Skeletal muscle cell (primary cell): ENCODE measurements around the gene CBR1.
"Not testable (repeated sequence)": the region's sequence is repeated elsewhere in the genome, so short reads cannot be mapped to it uniquely, and the experiment has no call there.

Experiments used
- DNase-seq: peaks from one replicate; pipeline ENCODE4 v3.0.0-alpha.2; 2010; ENCODE audit warnings: low read depth
- H3K4me3 ChIP-seq: 2 replicates; pipeline ENCODE4 v1.5.1; 2011; ENCODE audit warnings: low read depth, mild to moderate bottlenecking, control low read depth, low read length, moderate library complexity

Gene CBR1

GRCh38 chr21:36045993-36046392 is 23.8 kb upstream of the CBR1 start:
- DNase-seq = no peak
- no peak overlapping the region for H3K4me3 ChIP-seq

DNA sequence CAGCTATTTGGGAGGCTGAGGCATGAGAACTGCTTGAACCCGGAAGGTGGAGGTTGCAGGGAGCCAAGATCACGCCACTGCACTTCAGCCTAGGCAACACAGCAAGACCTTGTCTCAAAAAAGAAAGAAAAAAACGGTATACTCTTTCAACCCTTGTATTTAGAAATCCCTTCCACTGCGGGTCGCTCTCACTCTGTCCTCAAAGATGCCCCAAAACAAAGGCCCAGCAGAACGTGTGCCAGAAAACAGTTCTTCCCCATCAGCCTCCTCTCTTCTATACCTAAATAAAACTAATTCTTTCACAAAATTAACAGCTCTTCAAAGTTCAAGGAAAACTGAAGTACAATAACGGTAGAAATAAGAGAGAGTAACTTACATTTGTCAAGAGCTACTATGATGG is 22.7 kb upstream of the CBR1 start:
- no peak overlapping the region for H3K4me3 ChIP-seq
- DNase-seq = no peak

GRCh38 chr21:36048357-36048756 is 21.5 kb upstream of the CBR1 start:
- H3K4me3 ChIP-seq = no peak overlapping the region
- no peak for DNase-seq

- DNase-seq = no peak
Measured at GRCh38 chr21:36052860-36053714, 16.7 kb upstream of the CBR1 start.

GRCh38 chr21:36053715-36054062 is 16.1 kb upstream of the CBR1 start:
- DNase-seq = no peak
- H3K4me3 ChIP-seq = no peak overlapping the region

More at GRCh38 chr21:36052860-36053714, 16.7 kb upstream of the CBR1 start:
- H3K4me3 ChIP-seq = no peak overlapping the region

DNA sequence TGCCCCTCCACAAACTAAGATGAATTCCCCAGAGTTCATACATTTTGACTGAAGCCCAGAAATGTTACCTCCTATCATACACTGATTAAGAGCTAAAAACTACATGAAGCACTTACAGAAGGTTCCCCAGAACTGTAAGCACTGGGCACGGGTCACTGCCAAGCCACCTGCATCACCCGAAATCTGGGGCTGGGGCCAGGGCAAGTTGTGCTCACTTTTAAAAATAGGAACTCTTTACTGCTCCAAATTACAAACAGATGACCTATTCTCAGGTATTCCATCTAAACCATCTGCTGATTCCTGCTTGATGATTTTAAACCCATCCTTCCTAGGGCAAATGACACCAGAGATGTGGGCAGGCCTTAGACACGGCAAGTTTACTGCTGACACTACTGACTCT is 14.3 kb upstream of the CBR1 start:
- DNase-seq = no peak
- H3K4me3 ChIP-seq = no peak overlapping the region

DNA sequence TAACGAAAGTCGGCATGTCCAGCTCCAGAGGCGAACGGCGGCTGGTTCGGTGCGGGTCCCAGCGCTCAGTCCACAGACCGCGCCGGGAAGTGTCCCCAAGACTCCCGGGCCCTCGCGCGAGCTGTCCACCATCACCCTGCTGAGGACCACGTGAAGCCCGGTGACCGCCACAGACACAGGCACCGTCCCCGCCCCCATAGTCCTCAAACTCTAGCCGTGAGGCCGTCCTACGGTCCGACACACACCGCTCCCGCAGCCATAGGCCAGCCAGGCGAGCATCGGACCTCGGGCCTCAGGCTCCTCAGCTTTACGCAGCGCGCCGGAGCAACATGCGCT is 10.0 kb upstream of the CBR1 start:
- no peak for DNase-seq
- peak overlapping the region; percentile 95 for H3K4me3 ChIP-seq

DNA sequence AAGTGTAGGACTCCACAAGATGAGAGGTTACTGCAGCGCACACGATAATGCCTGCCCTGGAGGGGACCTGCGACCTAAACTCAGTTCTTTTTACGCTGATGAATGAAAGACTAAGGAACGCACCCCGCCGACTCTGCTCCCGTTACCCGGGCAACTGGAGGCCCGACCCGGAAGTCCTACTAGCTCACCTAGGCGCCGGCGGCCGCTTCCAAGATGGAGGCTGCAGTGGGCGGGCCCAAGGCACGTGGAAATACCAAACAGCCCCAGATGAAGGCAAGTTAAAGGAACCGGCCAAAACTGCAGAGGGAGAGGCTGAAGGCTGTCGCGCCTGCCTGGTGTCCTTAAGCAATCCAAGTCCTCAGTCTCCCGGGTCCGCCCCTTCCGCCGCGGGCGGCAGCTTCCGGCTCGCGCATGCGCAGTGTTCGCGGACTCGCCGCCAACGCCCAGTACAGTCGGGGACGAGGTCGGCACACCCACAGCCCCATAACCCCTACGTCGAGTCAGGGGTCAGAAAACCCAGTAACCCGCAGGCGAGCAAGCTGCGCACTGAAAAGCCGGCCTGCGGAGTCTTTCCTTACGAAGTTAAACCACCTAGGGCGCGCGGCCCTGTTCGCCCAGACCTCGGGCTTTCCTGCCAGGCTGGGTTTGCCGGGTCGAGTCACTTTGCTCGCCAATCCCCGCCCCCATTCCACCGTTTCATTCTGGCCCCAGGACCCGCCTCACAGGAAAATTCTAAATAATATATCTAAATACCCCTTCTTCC is 9.5 kb upstream of the CBR1 start, which contains the start of gene SETD4:
TSS of gene SETD4 (minus strand) at position 368 of the 763 bp plus-strand sequence. CDS start 1,638 bp downstream, outside the sequence.
- H3K4me3 ChIP-seq = peak within 1 kb of the TSS; percentile 95

DNA sequence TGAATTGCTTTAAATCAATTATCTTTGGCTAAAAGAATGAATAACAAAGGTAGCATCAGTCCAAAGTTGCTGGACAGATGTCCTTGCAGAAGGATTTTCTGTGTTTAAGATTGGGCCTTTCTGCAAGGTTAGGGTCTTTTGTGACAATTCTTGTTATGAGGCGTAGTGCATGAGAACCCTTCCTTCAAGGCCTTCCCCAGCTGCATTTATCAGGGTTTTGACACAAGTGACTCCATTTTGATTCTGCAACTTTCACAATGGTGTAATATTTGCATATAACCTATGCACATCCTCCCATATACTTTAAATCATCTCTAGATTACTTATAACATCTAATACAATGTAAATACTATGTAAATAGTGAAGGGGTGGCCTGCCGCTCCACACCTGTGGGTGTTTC is 8.4 kb upstream of the CBR1 start:
- DNase-seq = no peak
- no peak overlapping the region for H3K4me3 ChIP-seq

More for the DNA sequence above, 9.5 kb upstream of the CBR1 start, which contains the start of gene SETD4:
- peak; percentile 75 for DNase-seq

DNA sequence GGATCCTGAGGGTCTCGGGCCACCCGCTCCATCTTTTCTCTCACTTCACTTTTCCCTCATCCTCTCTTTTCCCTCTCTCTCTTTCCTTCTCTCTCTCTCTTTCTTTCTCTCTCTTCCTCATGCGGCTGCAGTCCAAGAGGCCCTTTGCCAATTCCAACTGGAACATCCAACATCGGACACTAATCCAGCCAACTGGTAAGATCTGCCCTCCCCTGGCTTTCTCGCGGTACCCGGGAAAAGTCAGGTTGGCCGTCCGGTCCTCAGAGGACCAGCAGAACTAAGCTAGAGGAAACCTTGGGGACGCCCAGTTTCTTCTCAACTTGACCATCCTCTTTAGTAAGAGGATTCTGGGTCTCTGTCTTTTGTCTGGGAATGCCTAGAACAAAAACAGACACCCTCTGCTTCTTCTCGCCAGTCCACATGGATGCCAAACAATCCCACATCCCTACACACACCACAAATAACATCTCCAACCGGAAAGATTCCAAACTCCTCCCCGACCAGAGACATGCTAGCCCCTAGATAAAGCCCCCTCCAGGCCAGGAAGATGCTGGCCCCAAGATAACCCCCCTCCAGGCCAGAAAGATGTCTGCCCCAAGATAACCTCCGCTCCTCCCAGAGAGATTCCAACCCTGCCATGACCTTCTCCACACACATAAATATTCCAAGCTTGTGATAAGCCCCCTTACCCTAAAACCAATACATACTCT is 6.3 kb upstream of the CBR1 start:
- no peak for DNase-seq
- no peak overlapping the region for H3K4me3 ChIP-seq

DNA sequence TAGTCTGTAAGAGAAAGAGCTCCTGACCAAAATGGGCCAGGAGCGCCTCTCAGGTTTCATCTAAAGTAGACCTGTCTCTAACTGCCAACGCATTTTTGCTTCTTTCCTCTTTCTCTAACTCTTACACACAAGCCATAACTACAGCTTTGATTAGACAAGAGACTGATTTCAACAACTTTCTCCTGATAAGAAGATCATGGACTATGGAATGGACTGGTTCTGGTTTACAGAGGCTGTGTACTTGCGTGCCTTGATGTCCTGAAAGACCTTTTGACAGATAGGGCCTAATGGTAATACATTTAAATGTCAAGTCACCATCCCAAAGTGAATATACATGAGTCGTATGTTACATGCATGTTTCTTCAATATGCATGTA is 5.8 kb upstream of the CBR1 start:
- no peak for DNase-seq
- H3K4me3 ChIP-seq = no peak overlapping the region

GRCh38 chr21:36065497-36066036 is 4.3 kb upstream of the CBR1 start:
- no peak for DNase-seq

GRCh38 chr21:36068748-36069398 is 951 bp upstream of the CBR1 start:
- no peak overlapping the region for H3K4me3 ChIP-seq
- no peak for DNase-seq

More at GRCh38 chr21:36065497-36066036, 4.3 kb upstream of the CBR1 start:
- H3K4me3 ChIP-seq = no peak overlapping the region

- DNase-seq = no peak
- peak overlapping the region; percentile 27 for H3K4me3 ChIP-seq
Measured at GRCh38 chr21:36070999-36071398, 1.2 kb downstream of the CBR1 start.

DNA sequence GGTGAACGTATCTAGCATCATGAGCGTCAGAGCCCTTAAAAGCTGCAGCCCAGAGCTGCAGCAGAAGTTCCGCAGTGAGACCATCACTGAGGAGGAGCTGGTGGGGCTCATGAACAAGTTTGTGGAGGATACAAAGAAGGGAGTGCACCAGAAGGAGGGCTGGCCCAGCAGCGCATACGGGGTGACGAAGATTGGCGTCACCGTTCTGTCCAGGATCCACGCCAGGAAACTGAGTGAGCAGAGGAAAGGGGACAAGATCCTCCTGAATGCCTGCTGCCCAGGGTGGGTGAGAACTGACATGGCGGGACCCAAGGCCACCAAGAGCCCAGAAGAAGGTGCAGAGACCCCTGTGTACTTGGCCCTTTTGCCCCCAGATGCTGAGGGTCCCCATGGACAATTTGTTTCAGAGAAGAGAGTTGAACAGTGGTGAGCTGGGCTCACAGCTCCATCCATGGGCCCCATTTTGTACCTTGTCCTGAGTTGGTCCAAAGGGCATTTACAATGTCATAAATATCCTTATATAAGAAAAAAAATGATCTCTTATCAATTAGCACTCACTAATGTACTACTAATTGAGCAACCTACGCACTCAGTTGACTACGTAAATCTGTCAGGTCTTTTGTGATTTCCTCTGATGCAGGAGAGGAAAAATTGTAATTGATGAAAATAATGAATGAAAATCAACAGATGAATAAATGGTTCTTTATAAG is 2.8 kb downstream of the CBR1 start:
- no peak overlapping the region for H3K4me3 ChIP-seq
- no peak for DNase-seq

- no peak overlapping the region for H3K4me3 ChIP-seq
- DNase-seq = no peak
Measured at GRCh38 chr21:36073181-36073580, 3.4 kb downstream of the CBR1 start.

- not testable (repeated sequence) for H3K4me3 ChIP-seq, DNase-seq
Measured at GRCh38 chr21:36073911-36074310, 4.1 kb downstream of the CBR1 start.

DNA sequence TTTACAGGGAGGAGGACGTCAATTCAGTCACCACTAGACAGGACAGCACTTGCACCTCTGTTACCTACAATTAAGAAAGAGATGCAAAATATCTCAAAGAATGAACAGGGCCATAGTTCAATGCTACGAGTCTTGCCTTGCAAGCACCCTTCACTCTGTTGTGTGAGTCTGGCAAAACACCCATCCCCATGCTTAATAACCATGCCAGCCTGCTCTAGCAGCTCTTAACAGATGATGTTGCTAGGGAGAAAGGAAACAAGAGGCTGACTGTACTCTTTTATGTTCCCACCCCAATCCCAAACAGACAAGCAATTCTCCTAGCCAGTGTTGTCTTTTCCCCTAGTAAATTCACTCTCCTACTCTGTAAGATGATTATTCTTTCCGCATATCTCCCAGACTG is 5.3 kb downstream of the CBR1 start:
- no peak for DNase-seq
- H3K4me3 ChIP-seq = no peak overlapping the region

- DNase-seq = no peak
- H3K4me3 ChIP-seq = no peak overlapping the region
Measured at GRCh38 chr21:36075953-36076352, 6.1 kb downstream of the CBR1 start.
